ENCODE measurements around the gene TBK1.

DNA sequence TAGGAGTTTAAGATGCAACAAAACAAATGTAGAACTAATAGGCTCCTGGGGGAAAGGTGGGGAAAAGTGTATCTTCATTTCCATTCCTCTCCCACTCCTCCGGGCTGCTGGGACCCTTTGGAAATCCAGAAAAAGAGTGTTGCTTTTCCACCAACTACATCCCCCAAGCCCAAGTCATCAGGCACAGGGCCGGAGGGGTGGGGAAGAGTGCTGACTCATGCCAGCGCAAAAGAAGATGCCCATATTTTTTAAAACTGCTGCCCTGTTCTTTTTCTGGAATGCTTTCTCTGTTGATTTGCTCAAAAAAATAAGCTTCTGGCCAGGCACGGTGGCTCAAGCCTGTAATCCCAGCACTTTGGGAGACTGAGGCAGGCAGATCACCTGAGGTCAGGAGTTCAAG lies 70.9 kb downstream of the TBK1 start:
- TF ChIP-seq, protein P1, sequence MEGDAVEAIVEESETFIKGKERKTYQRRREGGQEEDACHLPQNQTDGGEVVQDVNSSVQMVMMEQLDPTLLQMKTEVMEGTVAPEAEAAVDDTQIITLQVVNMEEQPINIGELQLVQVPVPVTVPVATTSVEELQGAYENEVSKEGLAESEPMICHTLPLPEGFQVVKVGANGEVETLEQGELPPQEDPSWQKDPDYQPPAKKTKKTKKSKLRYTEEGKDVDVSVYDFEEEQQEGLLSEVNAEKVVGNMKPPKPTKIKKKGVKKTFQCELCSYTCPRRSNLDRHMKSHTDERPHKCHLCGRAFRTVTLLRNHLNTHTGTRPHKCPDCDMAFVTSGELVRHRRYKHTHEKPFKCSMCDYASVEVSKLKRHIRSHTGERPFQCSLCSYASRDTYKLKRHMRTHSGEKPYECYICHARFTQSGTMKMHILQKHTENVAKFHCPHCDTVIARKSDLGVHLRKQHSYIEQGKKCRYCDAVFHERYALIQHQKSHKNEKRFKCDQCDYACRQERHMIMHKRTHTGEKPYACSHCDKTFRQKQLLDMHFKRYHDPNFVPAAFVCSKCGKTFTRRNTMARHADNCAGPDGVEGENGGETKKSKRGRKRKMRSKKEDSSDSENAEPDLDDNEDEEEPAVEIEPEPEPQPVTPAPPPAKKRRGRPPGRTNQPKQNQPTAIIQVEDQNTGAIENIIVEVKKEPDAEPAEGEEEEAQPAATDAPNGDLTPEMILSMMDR (IDR thresholded peaks at IDR 0.05), result no peak
- TF ChIP-seq POLR2A (IDR thresholded peaks at IDR 0.05) (no peak), POLR2AphosphoS5 (IDR thresholded peaks at IDR 0.05) (no peak), EP300 (IDR thresholded peaks at IDR 0.05) (no peak)
